Stimulated activated CD8-positive, alpha-beta memory T cell treated with anti-CD3 and anti-CD28 coated beads, Interleukin-7, amount 100 ng/mL, for 24 hours (primary cell): ENCODE measurements around the gene OR8D4.
"Not testable (repeated sequence)": the region's sequence is repeated elsewhere in the genome, so short reads cannot be mapped to it uniquely, and the experiment has no call there.

ENCODE experiments used
- DNase-seq: peaks from one replicate; pipeline ENCODE4 v3.0.0-alpha.2; 2020; ENCODE audit warnings: low read depth

The OR8D4 gene

DNA sequence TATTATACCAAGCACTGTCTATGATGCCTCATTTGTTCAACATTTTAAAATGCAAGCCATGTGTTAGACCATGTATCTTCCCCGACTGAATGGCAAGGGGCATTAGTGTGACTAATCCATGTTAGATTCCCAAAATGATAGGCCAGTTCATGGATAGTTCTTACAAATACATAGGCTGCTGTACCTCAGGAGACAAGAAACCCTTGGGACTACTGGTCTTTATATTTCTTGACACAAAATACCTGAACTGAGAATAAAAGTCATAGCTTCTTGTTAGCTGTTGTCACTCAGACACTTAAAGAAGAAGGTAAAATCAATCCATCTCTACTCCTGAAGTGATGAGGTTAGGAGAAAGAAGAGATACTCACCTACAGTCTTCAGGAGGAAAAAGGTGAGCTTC, at the start of gene OR8D4:
OR8D4 (plus strand) TSS at position 301 of the 400 bp plus-strand sequence. CDS start 4,265 bp downstream, outside the sequence.
- no peak for DNase-seq

DNA sequence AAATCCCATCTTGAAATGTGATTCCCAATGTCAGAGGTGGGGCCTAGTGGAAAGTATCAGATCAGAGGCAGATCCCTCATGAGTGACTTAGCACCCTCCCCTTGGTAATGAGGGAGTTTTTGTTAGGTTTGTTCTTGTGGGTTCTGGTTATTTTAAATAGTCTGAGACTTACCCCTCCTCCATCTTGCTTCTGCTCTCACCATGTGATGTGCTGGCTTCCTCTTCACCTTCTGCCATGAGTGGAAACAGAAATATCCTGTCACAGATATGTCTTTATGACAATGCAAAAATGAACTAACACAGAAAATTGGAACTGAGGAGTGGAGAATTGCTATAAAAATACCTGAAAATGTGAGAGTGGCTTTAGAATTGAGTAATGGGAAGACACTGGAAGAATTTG, 49.6 kb upstream of the OR8D4 start:
- DNase-seq = no peak

DNA sequence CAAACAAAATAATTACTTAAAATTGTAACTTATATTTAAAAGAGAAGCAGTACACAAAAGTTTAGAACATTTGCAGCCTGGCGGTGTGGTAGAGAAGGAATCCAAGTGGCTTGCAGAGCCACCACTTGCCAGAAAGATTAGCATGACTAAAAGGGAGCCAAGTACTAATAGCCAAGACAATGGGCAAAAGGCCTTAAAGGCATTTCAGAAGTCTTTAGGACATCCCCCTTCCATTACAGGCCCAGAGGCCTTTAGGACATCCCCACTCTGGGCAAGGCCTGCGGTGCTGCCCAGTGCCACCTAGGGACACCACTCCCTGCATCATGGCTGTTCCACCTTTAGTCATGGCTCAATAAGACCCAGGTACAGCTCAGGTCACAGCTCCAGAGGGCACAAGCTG, 48.9 kb upstream of the OR8D4 start:
- DNase-seq = no peak

- DNase-seq = no peak
These were observed 45.5 kb upstream of the OR8D4 start for GRCh38 chr11:123856444-123856843.

DNA sequence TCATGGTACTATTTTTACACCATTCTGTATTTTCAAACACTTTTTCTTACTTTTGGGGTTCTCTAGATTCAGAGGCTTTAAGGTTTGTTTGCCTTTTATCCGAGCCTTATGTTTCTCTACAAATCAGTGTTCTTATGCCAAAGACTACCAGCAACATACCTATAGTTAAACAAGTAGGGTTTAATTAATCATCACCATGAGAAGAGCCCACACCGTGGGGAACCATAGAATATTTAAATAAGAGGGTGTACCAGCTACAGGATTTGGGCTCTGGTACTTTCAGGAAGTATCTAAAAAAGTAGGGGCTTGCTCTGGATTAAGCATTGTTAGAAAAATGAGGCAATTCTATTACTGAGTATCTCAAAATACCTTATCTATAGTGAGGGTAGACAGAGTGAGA, 42.2 kb upstream of the OR8D4 start:
- no peak for DNase-seq

DNA sequence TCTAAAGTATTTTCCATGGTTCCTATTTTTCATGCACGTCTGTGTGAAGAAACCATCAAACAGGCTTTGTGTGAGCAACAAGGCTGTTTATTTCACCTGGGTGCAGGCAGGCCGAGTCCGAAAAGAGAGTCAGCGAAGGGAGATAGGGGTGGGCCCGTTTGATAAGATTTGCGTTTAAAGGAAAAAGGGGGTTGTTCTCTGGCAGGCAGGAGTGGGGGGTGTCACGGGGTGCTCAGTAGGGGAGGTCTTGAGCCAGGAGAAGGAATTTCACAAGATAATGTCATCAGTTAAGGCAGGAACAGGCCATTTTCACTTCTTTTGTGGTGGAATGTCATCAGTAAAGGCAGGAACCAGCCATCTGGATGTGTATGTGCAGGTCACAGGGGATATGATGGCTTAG, 36.7 kb upstream of the OR8D4 start:
- not testable (repeated sequence) for DNase-seq

- DNase-seq = not testable (repeated sequence)
These were observed 34.2 kb upstream of the OR8D4 start for GRCh38 chr11:123867795-123868194.

GRCh38 chr11:123880912-123881311, 21.1 kb upstream of the OR8D4 start:
- no peak for DNase-seq

DNA sequence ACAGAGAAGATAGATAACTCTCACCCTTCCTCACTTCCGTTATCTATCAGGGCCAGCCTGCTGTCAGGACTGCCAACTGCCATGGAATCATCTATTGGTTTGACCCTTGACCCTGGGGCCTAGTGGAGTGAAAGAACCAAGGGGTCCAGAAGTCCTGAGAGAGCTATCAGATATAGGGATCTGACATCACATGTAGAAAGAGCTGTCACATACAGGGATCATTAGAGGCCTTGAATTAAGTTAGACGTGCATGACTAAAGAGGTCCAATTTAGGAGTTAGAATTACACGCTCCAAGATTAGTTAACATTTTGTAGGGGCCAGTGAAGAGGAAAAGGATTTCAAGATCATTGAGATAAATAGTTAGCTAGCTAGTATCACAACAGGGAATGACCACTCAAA, 16.4 kb upstream of the OR8D4 start, which contains the start of gene TMEM225:
TMEM225 (minus strand) TSS at position 101 of the 400 bp plus-strand sequence. CDS start 245 bp downstream, outside the sequence.
- DNase-seq = no peak

GRCh38 chr11:123892031-123892430, 9.9 kb upstream of the OR8D4 start:
- DNase-seq = no peak

GRCh38 chr11:123899792-123900191, 2.2 kb upstream of the OR8D4 start:
- no peak for DNase-seq

GRCh38 chr11:123903932-123904331, 2.0 kb downstream of the OR8D4 start:
- no peak for DNase-seq

- no peak for DNase-seq
These were observed 3.0 kb downstream of the OR8D4 start for GRCh38 chr11:123904932-123905331.

- DNase-seq = no peak
These were observed 3.9 kb downstream of the OR8D4 start for GRCh38 chr11:123905826-123906225.

- DNase-seq = no peak
These were observed 19.0 kb downstream of the OR8D4 start for GRCh38 chr11:123920943-123921342.

GRCh38 chr11:123924027-123924426, 22.1 kb downstream of the OR8D4 start:
- DNase-seq = no peak

GRCh38 chr11:123939317-123939716, 37.4 kb downstream of the OR8D4 start, which contains the start of gene OR4D5:
OR4D5 (plus strand) TSS chr11:123939617; CDS start chr11:123939617, 0 bp downstream.
- no peak for DNase-seq

DNA sequence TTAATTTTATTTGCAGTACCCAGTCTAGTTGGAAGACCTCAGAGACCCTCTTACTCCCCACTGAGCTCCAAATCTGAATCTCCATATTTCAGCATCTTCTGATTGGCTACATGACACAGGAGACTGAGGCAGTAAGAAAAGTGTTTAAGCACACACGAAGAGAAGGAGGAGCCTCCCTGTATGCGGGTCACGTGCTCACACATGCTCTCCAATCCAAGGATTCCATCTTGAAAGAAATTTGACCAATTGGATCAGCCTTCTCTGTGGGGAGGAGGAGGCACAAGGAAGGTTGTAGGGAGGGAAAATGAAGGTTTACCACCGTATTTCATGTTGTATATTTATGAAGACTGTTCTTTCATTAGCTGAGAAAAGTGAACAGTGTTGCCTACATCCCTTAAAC, 40.4 kb downstream of the OR8D4 start:
- no peak for DNase-seq

- DNase-seq = no peak
These were observed 41.8 kb downstream of the OR8D4 start, which contains the start of gene OR6T1 for GRCh38 chr11:123943738-123944137. OR6T1 (minus strand) TSS chr11:123943838; CDS start chr11:123943838, 0 bp downstream.

- no peak for DNase-seq
These were observed 43.2 kb downstream of the OR8D4 start for GRCh38 chr11:123945132-123945531.

DNA sequence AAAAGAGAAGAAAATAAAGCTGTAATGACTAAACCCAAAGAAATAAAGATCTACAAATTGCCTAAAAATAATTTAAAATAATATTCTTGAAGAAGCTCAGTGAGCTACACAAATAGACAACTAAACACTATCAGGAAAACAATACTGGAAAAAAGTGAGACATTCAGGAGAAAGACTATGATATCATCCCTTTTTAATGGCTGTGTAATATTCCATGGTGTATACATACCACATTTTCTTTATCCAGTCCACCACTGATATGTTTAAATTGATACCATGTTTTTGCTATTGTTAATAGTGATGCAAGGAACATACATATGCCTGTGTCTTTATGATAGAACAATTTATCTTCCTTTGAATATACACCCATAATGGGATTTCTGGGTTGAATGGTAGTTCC, 54.8 kb downstream of the OR8D4 start:
- no peak for DNase-seq
